CD14-positive monocyte (primary cell): ENCODE data around the gene NKAIN2. TPM values are rescaled to one million over a fixed set of nuclear protein-coding genes. Genes with fewer than 3 reads are reported as not detected.

Experiments used
- DNase-seq, 3 donors: peaks; one replicate each; pipeline ENCODE4 v3.0.0-alpha.2; 2011 to 2022
- H2AFZ ChIP-seq: 2 replicates; pipeline ENCODE4 v1.6.0; 2012; ENCODE audit warnings: mild to moderate bottlenecking, low read depth, low read length, inconsistent platforms; ENCODE audit not compliant: insufficient read depth, poor library complexity, severe bottlenecking
- H3K27ac ChIP-seq, 2 donors: 1 replicate in 1 of 2; 2 replicates in 1 of 2; pipeline ENCODE4 v1.5.1; 2012 to 2013; ENCODE audit warnings: low read length in 2 of 2, control low read depth in 1 of 2, inconsistent platforms in 1 of 2, low read depth in 1 of 2, mild to moderate bottlenecking in 1 of 2
- H3K27me3 ChIP-seq, 2 donors: one replicate each; pipeline versions ENCODE4 v1.6.0 to v1.6.1; 2011 to 2013; ENCODE audit warnings: low read length in 2 of 2; ENCODE audit not compliant: control insufficient read depth in 2 of 2, insufficient read depth in 2 of 2
- H3K36me3 ChIP-seq, 2 donors: replicated peaks in 1 of 2; 1 replicate in 1 of 2; 2 replicates in 1 of 2; pipeline versions ENCODE4 v1.5.1 to v1.6.1; 2012 to 2013; ENCODE audit warnings: low read length in 2 of 2, control low read depth in 1 of 2, inconsistent platforms in 1 of 2, mild to moderate bottlenecking in 1 of 2; ENCODE audit not compliant: insufficient read depth in 2 of 2, control insufficient read depth in 1 of 2
- H3K4me1 ChIP-seq, 2 donors: 1 replicate in 1 of 2; 2 replicates in 1 of 2; pipeline versions ENCODE4 v1.5.1 to v1.6.1; 2012 to 2013; ENCODE audit warnings: low read length in 2 of 2, control low read depth in 1 of 2, inconsistent platforms in 1 of 2, mild to moderate bottlenecking in 1 of 2, moderate library complexity in 1 of 2; ENCODE audit not compliant: insufficient read depth in 2 of 2, control insufficient read depth in 1 of 2
- H3K4me2 ChIP-seq: replicated peaks from 2 replicates; pipeline ENCODE3; 2012; ENCODE audit warnings: low read length, moderate library complexity, mild to moderate bottlenecking; ENCODE audit not compliant: poor library complexity, severe bottlenecking; ENCODE audit errors: extremely low read depth
- H3K4me3 ChIP-seq, 3 experiments: fragments of 200-600 bp in 1 of 3; sonication (generic) in 1 of 3; replicated peaks in 1 of 3; 1 replicate in 2 of 3; 2 replicates in 1 of 3; pipeline ENCODE4 v1.5.1; 2011 to 2013; ENCODE audit warnings: low read length in 3 of 3, mild to moderate bottlenecking in 3 of 3, control low read depth in 2 of 3, low read depth in 2 of 3, inconsistent platforms in 1 of 3, moderate library complexity in 1 of 3
- H3K79me2 ChIP-seq: 2 replicates; pipeline ENCODE4 v1.6.0; 2012; ENCODE audit warnings: mild to moderate bottlenecking, control low read depth, inconsistent platforms, low read length, moderate library complexity; ENCODE audit not compliant: insufficient read depth
- H3K9ac ChIP-seq: 2 replicates; pipeline ENCODE4 v1.6.0; 2017; ENCODE audit warnings: low read length, mild to moderate bottlenecking; ENCODE audit not compliant: insufficient read depth, poor library complexity, severe bottlenecking
- H3K9me3 ChIP-seq, 2 donors: replicated peaks in 1 of 2; 1 replicate in 1 of 2; 2 replicates in 1 of 2; pipeline versions ENCODE4 v1.5.1 to v1.6.1; 2012 to 2013; ENCODE audit warnings: low read length in 2 of 2, control low read depth in 1 of 2; ENCODE audit not compliant: control insufficient read depth in 1 of 2, insufficient read depth in 1 of 2
- H4K20me1 ChIP-seq: 2 replicates; pipeline ENCODE4 v1.6.0; 2012; ENCODE audit warnings: mild to moderate bottlenecking, low read length, control low read depth, moderate library complexity; ENCODE audit not compliant: insufficient read depth
- H3K27ac Mint-ChIP-seq, 7 donors: one replicate each; pipeline ENCODE4 v1.8.0; 2020; ENCODE audit warnings: mild to moderate bottlenecking in 7 of 7, mixed read lengths in 7 of 7, moderate library complexity in 6 of 7, inconsistent platforms in 2 of 7
- H3K27me3 Mint-ChIP-seq, 3 donors: one replicate each; pipeline ENCODE4 v1.8.0; 2021 to 2022; ENCODE audit warnings: low read depth in 3 of 3, mild to moderate bottlenecking in 3 of 3, mixed read lengths in 3 of 3, moderate library complexity in 3 of 3, inconsistent platforms in 1 of 3
- H3K36me3 Mint-ChIP-seq, 2 donors: one replicate each; pipeline ENCODE4 v1.8.0; 2020; ENCODE audit warnings: mixed read lengths in 2 of 2, inconsistent platforms in 1 of 2, mild to moderate bottlenecking in 1 of 2
- H3K4me1 Mint-ChIP-seq: one replicate; pipeline ENCODE4 v1.8.0; 2020; ENCODE audit warnings: mild to moderate bottlenecking, mixed read lengths
- H3K4me3 Mint-ChIP-seq, 2 donors: one replicate each; pipeline ENCODE4 v1.8.0; 2020; ENCODE audit warnings: mild to moderate bottlenecking in 2 of 2, mixed read lengths in 2 of 2, moderate library complexity in 1 of 2
- H3K9me3 Mint-ChIP-seq, 7 donors: one replicate each; pipeline ENCODE4 v1.8.0; 2020 to 2022; ENCODE audit warnings: mixed read lengths in 7 of 7, mild to moderate bottlenecking in 6 of 7, moderate library complexity in 6 of 7, inconsistent platforms in 2 of 7
- WGBS: methylation state at CpG from one replicate; pipeline ENCODE4 v1.1.5; 2013; ENCODE audit warnings: missing lambda C conversion rate; ENCODE audit not compliant: insufficient coverage; 5-methylcytosine and 5-hydroxymethylcytosine counted together
- intact Hi-C, 2 donors: fragments of 100-400 bp; cut with micrococcal nuclease; formaldehyde crosslinking; loops; one replicate each; pipeline versions ENCODE4 v1.15.0 to v1.15.1; 2023
- polyA plus RNA-seq, 3 donors: library from polyadenylated mRNA; depleted of rRNA in 1 of 3; unstranded in 2 of 3; stranded (reverse) in 1 of 3; fragments of 300-500 nt in 2 of 3; fragments of >200 nt in 1 of 3; fragmentation: Illumina TruSeq in 2 of 3; gene quantifications; 1 replicate in 2 of 3; 2 replicates in 1 of 3; pipeline ENCODE4 v1.2.3, GENCODE V29; 2012 to 2021
- TF ChIP-seq, protein P1 (sequence below): fragments of 200-600 bp; IDR thresholded peaks from one replicate; pipeline ENCODE4 v1.8.0; 2022; ENCODE audit warnings: antibody characterized with exemption, mild to moderate bottlenecking

Gene NKAIN2
- polyA plus RNA-seq, 3 donors, result not detected

DNA sequence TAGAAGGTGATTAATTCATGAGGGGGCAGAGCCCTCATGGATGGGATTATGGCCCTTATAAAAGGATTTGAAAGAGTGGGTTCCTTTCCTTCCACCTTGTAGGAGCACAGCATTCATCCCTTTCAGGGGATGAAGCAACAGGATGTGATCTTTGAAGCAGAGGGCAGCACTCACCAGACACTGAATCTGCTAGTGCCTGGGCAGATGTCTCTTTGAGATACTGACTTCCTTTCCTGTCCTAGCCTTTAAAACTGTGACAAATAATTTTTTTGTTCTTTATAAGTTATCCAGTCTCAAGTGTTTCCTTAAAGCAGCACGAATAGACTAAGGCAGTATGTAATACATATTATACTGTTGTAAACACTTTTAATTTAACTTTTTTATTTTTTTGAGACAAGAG is 620.0 kb downstream of the NKAIN2 start:
- Histone ChIP-seq H3K27me3 (no peaks in the 10 kb centered on the region), H2AFZ (no peak overlapping the region), H3K79me2 (no peaks in the 10 kb centered on the region), H3K27ac (no peak overlapping the region), H3K4me3 (no peak overlapping the region), H3K4me1 (no peaks in the 10 kb centered on the region), H3K36me3 (no peaks in the 10 kb centered on the region), H3K9ac (no peak overlapping the region), H3K9me3 (no peaks in the 10 kb centered on the region), H4K20me1 (no peaks in the 10 kb centered on the region), H3K4me2 (no peak overlapping the region)
- intact Hi-C loops, result no loop called here
- Mint-ChIP-seq H3K4me3 (no peak overlapping the region), H3K27me3 (no peaks in the 10 kb centered on the region), H3K36me3 (no peaks in the 10 kb centered on the region), H3K4me1 (no peaks in the 10 kb centered on the region), H3K9me3 (peaks cover 0 to 2% (median 0%) of the 10 kb centered on the region in 7 donors), H3K27ac (no peak overlapping the region)
- no CpG with 5 or more reads among the region's 1 CpG for WGBS
- no peak for DNase-seq
- TF ChIP-seq, protein P1, sequence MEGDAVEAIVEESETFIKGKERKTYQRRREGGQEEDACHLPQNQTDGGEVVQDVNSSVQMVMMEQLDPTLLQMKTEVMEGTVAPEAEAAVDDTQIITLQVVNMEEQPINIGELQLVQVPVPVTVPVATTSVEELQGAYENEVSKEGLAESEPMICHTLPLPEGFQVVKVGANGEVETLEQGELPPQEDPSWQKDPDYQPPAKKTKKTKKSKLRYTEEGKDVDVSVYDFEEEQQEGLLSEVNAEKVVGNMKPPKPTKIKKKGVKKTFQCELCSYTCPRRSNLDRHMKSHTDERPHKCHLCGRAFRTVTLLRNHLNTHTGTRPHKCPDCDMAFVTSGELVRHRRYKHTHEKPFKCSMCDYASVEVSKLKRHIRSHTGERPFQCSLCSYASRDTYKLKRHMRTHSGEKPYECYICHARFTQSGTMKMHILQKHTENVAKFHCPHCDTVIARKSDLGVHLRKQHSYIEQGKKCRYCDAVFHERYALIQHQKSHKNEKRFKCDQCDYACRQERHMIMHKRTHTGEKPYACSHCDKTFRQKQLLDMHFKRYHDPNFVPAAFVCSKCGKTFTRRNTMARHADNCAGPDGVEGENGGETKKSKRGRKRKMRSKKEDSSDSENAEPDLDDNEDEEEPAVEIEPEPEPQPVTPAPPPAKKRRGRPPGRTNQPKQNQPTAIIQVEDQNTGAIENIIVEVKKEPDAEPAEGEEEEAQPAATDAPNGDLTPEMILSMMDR, result no peak

DNA sequence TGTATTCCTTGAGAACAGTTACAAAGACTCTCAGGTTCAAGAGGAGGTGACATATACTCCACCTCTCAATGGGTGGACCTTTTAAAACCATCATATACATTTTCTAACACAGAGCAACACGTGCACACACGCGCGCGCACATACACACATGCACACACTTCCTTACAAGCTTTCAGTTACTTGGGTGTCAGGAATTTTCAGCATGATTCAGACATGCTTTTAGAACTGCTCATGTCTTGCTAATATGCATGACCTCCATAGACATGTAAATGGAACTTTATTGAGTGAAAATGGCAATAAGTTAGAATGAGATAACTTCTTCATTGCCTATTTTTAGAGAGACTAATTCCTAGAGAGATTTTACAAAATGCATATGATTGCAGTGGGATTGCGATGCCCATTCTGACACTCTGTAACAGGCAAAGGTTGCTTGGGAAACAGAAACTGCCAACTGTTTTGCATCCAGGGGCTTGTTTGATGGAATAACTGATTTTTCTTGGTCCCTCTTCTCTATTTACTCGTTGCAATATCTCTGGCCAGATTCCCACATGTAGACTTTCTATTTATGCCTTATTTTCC is 627.2 kb downstream of the NKAIN2 start:
- no peak overlapping the region for H3K9ac ChIP-seq
- H3K4me3 ChIP-seq, result no peak overlapping the region
- H3K9me3 ChIP-seq, result no peaks in the 10 kb centered on the region
- H3K4me2 ChIP-seq, result no peak overlapping the region
- Mint-ChIP-seq H3K27me3 (peaks cover 0 to 2% (median 1%) of the 10 kb centered on the region in 3 donors), H3K9me3 (peaks cover 0 to 3% (median 0%) of the 10 kb centered on the region in 7 donors), H3K4me1 (peaks cover 27% of the 10 kb centered on the region), H3K27ac (no peak overlapping the region), H3K4me3 (no peak overlapping the region), H3K36me3 (no peaks in the 10 kb centered on the region)
- peaks cover 29 to 30% of the 10 kb centered on the region in 2 donors for H3K4me1 ChIP-seq
- no peaks in the 10 kb centered on the region for H3K27me3 ChIP-seq
- H3K36me3 ChIP-seq, result no peaks in the 10 kb centered on the region
- TF ChIP-seq, protein P1, result no peak
- intact Hi-C loops, result no loop called here
- no peaks in the 10 kb centered on the region for H4K20me1 ChIP-seq
- no peak overlapping the region for H2AFZ ChIP-seq
- DNase-seq, result no peak
- no peak overlapping the region for H3K27ac ChIP-seq
- WGBS, result 100% methylated on average over 2 of the region's 7 CpGs
- no peaks in the 10 kb centered on the region for H3K79me2 ChIP-seq
